HS-27A (cell line): Measurements from ENCODE around the gene ZNF384.

Experiments used
- DNase-seq: peaks from one replicate; pipeline ENCODE4 v3.0.0-alpha.2; 2012; ENCODE audit warnings: low read depth, missing footprints

The ZNF384 gene

DNA sequence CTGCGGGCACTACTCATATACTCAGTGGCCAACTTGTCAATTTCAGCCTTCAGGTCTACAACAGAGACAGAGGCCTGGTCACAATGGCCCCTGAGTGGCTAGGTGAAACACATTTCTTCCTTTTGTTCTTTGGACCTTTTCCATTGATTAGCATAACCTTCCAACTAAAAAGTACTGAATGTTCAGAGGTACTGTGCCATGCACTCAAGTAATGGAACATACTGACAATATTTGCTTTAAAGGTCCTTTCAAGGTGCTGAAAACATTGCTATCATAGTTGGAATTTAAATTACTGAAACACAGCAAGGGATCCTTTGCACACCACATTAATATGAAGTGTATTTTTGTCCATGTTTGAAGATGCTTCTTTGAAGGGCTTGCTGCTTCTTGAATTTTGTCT, 35.8 kb downstream of the ZNF384 start:
- DNase-seq: no peak

DNA sequence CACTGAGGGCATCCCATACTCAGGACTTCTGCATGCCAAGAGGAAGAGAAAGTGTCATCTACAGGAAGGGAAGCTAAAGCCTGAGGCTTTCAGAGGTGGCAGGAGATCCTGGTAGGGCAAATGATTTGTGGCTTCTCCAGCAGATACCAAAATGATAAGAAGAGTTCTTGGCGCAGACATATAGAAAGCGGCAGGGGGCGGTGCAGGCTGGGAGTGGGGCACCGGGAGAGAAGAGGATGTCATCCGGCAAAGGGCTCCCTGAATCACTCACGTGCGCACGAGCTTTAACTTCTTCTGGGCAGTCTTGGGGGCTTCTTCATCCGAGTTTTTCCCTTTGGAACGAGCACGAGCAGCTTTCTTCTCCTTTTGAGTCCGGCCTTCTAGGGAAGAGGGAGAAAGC, 36.8 kb downstream of the ZNF384 start:
- no peak for DNase-seq

DNA sequence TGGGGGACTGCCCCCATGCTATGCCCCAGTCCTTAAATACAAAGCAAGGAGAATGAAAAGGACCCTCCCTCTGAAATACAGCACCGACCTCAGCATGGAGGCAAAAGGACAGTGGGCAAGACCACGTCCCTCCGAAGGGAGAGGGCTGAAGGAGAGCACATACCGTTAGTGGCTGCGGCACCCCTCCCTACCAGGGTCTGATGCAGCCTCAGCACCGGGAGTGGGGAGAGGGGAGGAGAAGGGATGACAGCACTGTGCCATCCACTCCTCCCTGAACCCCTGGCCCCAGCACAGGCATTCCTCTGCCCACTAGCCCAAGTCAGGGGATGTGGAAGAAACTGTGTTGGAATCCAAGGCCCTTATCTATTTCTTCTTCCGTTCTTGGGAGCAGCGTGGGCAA, 38.3 kb downstream of the ZNF384 start:
- DNase-seq: no peak

DNA sequence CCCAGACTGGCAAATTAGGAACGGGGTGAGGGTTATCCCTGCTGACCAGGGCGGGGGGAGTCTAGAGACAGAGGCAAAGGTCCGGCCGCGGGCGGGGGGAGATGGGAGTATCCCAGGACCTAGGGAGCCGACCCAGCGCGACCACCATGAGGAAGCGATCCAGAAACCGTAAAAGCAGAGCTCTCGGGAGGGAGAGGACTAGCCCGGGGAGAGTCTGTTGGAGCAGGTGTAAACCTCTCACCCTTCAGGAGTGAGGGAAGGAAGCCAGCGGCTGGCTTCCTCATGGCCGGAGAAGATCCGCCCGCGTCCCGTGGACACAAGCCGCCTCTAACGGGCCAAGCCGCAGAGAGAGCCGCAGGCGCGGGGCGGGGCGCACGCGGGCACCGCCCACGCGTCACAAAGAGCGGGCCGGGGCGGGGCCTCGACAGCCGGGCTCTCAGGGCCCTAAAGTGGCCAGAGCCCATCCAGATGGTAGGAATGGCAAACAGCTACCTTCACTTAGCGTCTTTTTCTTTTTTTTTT, 42.0 kb downstream of the ZNF384 start, which contains the start of gene ACRBP:
Gene ACRBP, minus strand, starts transcription at position 350 of the 522 bp plus-strand sequence. Its CDS starts 66 bp downstream, at position 284.
- DNase-seq: no peak

- no peak for DNase-seq
Measured at GRCh38 chr12:6646276-6647082, 42.7 kb downstream of the ZNF384 start.

DNA sequence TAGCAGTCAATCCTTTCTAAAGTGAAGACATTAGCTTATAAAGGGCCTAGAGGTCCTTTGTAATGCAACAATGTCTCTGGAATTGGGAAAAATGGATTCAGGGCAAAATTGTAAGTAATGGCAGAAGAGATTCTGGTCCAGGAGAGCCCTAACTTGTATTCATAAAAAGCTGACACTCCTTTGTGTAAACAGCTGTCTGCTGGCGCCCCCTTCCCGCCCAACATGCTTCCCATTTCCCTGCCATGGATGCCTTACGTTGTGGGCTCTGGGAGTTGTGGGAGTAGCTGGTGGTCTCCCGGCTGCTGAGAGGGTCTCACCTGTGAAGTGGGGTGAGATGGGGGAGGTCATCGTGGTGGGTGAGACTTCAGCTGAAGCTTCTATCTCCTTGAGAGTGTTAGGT, 44.3 kb downstream of the ZNF384 start:
- DNase-seq: no peak

DNA sequence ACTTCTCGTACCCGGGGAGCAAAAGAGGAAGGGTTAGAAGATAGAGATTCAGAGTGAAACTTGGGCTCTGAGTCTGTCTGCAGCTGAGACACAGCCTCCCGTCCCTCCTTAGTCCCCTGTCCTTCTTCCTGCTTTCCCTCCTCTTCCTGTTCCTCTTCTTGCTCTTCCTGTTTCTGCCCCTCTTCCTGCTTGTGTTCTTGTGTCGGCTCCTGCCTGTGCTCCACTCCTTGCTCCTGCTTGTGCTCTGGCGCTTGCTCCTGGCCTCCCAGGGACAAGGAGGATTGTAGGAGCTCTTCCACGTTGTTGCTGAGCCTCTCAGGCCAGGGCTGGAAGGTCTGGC, 44.9 kb downstream of the ZNF384 start:
- DNase-seq: no peak

- no peak for DNase-seq
Measured at GRCh38 chr12:6643569-6644256, 45.5 kb downstream of the ZNF384 start.

DNA sequence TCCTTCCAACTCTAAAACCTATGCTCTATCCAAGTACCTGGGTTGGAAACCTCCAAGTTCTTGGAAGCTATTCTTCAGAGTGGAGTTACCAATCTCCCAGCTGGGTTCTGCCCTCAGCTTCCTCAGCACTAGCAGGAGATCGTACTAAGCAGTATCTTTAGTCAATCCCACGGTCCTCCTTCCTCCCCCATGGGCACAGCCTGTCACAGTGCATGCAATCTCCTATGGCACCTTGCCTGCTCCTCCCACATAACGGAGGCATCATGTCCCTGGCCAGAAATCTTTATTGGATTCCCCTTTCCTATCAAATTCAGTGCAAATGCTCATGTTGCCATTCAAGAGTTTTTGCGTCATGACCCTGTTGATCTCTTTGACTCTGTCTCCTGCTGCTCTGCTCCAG, 48.0 kb downstream of the ZNF384 start:
- no peak for DNase-seq

DNA sequence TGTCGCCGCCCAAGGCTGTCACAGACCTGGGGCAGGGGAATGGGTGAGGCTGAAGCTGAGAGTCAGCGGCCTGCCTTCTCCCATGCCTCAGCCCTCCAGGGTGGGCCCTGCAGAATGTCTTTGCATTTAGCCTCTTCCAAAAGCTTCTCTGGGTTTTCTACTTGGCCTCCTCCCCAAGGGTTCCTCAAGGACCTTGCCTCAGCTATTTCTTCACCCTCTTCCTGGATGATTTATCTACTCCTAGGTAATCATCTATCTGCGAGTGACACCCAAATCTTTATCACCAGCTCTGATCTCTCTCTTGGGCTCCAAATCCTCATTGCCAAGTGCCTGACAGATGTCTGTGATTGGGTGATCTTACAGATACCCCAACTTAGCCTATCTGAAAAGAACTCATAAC, 48.7 kb downstream of the ZNF384 start:
- no peak for DNase-seq

GRCh38 chr12:6639151-6639801, 49.9 kb downstream of the ZNF384 start:
- DNase-seq: no peak

- DNase-seq: no peak
Measured at GRCh38 chr12:6638305-6638704, 50.9 kb downstream of the ZNF384 start.

DNA sequence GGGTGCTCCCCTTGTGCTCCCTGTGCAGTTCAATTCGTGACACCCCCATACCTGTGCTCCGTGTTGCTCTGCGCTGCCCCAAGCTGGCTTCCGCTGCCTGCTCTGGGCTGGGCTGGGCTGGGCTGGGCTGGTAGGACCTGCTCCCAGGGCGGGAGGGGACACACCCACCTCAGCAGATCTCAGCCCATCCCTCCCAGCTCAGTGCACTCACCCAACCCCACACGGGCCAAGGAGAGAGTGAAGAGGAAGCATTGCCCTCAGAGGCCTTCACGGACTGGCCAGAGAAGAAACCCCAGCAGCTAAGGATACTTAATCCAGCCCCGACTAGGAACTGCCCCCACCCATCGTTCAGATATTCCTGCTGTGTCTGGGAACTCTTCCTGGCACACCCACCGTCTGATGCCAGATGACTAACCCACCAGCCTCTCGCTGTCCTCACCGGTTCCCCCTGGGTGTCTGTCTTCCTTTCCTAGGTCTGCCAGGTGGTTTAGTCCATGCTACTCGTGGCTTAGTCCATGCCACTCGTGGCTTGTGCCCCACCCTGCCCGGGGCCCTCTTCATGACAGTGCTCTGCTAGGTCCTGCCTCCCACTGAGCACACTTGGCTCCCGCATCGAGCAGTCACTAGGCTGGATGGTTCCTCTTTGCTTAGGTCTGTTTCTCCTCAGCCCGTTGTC, 53.2 kb downstream of the ZNF384 start, which contains the start of gene LPAR5:
Gene LPAR5, minus strand, starts transcription at position 104 of the 676 bp plus-strand sequence. CDS start 14,711 bp downstream, outside the sequence.
- no peak for DNase-seq

- DNase-seq: no peak
Measured at GRCh38 chr12:6635375-6635855, 53.8 kb downstream of the ZNF384 start.

DNA sequence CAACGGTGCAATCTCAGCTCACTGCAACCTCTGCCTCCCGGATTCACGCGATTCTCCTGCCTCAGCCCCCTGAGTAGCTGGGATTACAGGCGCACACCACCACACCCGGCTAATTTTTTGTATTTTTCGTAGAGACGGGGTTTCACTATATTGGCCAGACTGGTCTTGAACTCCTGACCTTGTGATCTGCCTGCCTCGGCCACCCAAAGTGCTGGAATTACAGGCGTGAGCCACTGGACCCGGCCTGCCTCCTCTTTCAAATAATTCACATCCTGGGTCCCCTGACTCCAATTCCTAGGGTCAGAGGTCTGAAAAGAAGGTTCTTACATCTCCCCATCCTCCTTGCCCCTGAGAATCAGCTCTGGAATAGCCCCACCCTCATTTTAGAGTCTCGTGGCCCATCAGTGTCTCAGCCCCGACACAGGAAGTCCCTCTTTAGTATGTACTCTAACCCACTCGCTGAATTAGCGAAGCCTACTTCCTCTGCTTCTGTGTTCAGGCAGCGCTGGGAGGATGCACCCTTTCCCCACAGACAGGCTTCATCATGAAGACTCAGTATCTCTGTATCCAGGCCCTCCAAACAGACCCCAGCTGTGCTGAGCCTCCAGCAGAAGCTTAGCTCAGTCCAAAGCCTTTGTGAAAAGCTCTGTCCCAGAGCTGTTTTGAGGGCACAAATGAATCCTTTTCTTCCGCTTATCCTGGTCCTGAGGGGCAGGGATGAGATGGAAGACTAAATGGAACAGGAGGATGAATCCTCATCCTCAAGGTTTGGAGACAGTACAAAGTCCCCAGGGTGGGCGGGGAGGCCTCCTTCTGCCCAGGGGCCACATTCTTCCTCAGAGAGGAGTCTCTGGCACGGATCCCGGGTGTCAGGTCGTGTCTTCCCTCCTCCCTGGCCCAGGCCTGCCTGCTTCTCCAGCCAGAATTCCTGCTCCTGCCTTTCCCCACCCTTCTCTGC, 56.9 kb downstream of the ZNF384 start:
- no peak for DNase-seq

DNA sequence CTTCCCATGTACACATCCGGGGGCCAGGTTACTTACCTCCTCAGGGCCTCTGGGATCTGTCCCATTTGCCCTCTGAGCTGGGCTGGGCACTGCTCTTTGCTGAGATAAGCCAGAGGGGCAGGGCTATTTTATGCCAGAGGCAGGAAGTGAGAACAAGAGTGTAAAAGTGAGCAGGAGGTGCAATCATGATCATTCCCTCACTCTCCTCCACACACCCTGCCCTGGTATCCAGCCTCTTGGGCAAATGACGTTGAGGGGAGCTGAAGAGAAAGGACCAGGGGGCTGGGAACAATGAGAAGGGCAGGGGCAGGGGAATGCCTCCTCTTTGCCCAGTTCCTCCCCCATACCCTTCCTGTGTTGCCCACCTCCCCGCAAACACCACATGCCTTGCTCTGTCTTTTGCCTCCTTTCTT, 57.6 kb downstream of the ZNF384 start:
- no peak for DNase-seq

DNA sequence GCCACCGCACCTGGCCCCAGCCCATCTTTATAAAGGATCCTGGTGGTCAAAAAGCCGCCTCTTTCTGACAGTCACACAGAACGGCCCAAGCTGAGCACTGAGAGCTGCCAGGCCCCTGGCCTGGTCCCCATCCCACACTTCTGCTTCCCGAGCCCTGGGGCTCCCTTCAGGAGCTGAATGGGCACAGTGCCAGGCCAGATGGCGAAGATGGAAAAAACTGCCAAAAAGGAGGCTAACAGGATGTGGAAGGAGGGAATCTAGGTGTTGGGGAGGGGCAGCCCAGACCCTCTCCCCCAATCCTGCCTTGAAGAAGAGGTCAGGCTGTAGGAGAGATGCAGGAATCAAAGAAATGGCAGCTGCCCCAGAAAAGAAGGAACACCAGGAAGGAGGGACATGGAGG, 58.4 kb downstream of the ZNF384 start:
- no peak for DNase-seq

DNA sequence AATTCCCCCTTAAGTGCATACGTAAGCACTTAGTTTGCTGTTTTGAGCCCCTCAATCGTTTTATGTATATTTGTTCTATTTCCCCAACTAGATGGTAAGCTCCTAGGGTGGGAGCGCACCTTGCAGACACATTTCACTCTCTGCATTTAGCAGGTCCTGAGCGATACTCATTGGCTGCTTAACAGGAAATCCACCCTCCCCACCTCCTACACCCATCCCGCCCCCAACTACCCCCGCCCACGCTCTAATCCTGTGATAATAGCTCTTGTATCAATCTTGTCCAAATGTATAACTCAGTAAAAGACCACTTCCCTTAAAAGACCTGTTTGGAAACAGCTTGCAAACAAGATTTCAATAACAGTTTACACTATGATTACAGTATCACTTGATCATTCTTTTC, 61.6 kb downstream of the ZNF384 start:
- DNase-seq: no peak

- no peak for DNase-seq
Measured at GRCh38 chr12:6626654-6627283, 62.4 kb downstream of the ZNF384 start.

GRCh38 chr12:6620885-6621274, 68.3 kb downstream of the ZNF384 start:
- no peak for DNase-seq
